SKM-1 treated with dmso at 0.1 percent for 144 hours (cell line): ENCODE data around the gene THAP3.
"Not testable (repeated sequence)": the region's sequence is repeated elsewhere in the genome, so short reads cannot be mapped to it uniquely, and the experiment has no call there.

Source experiments
- DNase-seq: peaks from one replicate; lab custom pipeline; 2025; ENCODE audit not compliant: unreplicated experiment; lab: John Stamatoyannopoulos, UW

Gene THAP3

DNA sequence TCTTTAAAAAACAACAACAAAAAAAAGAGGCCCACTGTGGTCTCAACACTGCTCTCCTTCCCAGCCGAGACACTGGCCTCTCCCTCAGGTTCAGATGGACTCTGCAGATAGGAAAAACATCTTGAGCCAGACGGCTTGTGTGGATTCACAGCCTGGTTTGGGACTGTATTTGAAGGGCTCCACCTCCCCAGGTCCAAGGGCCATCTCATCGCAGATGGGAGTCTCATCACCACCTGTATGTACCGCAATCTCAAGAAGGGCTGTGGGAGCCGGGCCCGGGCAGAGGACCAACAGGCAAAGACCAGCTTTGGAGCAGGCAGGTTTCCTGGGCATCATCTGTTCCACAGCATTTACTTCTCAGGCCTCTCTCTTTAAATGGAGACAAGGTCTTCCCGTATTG, 34.6 kb upstream of the THAP3 start:
- no peak for DNase-seq

- DNase-seq: no peak
Measured at GRCh38 chr1:6591222-6591621, 33.4 kb upstream of the THAP3 start.

GRCh38 chr1:6591644-6592043, 33.0 kb upstream of the THAP3 start:
- DNase-seq: no peak

- DNase-seq: no peak
Measured at GRCh38 chr1:6592441-6592840, 32.2 kb upstream of the THAP3 start.

DNA sequence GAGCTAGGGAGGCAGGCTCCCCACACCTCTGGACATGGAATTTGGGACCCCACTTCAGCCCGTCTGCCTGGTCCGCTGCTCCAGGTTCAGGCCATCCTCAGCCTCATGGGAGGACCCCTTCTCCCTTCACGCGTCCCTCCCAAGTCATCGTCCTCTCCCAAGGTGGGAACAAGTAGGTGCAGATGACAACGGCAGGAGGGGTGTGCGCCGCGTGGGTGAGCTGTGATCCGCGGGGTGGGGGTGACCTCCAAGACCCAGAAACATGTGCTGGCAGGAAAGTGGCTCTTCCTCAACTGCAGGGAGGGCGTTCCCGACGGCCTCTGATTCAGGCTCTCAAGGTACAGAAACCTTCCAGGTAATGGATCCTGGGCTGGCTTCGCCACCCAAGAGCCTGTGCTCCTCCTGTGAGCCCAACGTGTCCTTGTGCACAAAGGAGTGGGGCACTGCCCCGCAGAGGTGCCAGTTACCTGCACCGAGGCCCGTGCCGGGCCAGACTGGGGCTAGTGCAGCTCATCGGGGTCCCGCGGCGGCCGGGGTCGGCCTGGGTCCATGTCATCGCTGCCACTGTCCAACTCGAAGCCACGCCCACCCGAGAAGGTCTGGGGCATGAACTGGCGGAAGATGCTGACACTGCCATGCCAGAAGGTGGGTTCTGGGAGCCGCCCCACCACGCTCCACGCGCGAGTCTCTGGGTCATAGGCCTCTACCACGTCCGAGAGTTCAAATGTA, 31.6 kb upstream of the THAP3 start:
- no peak for DNase-seq

GRCh38 chr1:6593810-6594209, 30.9 kb upstream of the THAP3 start:
- DNase-seq: no peak

- DNase-seq: no peak
Measured at GRCh38 chr1:6594977-6595740, 29.5 kb upstream of the THAP3 start.

DNA sequence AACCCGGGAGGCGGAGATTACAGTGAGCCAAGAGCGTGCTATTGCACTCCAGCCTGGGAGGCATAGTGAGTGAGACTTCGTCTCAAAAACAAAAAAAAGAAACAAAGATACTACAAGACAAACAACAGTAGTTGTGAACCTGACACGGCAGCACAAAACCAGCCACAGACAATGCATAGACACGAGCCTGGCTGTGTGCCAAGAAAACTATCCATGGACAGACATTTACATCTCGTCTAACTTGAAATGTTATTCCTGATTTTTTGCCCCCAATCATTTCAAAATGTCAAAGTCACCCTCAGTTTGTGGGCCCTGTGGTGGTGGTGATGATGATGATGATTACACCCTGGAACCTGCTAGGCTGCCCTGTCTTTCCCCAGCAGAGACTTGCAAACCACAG, 28.3 kb upstream of the THAP3 start:
- no peak for DNase-seq

DNA sequence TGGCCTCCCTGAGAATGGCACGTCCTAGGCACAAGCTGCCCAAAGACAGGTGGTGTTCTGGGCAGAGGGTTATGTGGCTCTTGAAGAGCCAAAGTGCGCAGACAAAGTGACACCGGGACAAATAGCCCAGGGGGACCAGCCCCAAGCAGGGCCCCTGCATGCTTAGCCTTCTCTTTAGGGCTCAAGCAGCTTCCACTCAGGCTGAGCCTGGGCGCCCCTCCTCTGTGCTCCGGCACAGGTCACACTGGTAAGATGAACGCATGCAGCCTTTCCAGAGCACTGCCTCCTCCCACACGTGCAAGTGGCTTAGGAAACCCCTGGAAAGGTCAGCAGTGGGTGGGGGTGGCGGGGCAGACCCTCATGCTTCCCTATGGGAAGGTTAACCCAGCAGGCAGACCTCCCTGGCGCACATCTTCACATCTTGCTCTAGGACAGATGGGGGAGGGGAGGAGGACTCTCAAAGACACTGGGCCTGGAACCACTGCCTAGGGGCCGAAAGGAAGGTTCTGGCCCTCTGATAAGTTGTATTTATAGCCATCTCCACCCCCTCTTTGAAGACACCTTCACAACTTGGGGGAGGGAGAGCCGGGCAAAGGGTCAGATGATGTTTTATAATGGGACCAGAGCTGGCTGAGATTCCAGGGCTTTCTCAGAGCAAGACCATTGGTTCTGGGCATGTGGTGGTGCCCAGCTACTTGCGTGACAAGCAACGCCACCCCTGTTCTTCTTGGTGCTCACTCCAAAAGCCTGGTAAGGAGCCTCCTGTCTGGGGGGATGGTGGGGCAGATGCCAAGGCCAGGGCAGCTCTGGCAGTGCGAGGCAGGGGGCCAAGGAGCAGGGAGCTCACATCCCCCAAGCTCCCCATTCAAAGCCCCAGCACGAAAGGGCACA, 27.5 kb upstream of the THAP3 start:
- DNase-seq: no peak

- no peak for DNase-seq
Measured at GRCh38 chr1:6597777-6598131, 26.9 kb upstream of the THAP3 start.

GRCh38 chr1:6599141-6599975, 25.3 kb upstream of the THAP3 start:
- DNase-seq: peak; percentile 86

DNA sequence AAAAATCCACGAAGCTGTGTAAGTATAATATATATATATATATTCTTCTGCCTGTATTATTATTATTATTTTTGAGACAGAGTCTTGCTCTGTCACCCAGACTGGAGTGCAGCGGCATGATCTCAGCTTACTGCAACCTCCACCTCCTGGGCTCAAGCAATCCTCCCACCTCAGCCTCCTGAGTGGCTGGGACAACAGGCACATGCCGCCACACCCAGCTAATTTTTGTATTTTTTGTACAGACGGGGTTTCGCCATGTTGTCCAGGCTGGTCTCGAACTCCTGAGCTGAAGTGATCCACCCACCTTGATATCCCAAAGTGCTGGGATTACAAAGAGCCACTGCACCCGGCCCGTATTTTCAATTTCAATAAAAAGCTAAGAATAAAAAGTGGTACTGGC, 24.7 kb upstream of the THAP3 start:
- DNase-seq: not testable (repeated sequence)

GRCh38 chr1:6600410-6601048, 24.1 kb upstream of the THAP3 start:
- no peak for DNase-seq

DNA sequence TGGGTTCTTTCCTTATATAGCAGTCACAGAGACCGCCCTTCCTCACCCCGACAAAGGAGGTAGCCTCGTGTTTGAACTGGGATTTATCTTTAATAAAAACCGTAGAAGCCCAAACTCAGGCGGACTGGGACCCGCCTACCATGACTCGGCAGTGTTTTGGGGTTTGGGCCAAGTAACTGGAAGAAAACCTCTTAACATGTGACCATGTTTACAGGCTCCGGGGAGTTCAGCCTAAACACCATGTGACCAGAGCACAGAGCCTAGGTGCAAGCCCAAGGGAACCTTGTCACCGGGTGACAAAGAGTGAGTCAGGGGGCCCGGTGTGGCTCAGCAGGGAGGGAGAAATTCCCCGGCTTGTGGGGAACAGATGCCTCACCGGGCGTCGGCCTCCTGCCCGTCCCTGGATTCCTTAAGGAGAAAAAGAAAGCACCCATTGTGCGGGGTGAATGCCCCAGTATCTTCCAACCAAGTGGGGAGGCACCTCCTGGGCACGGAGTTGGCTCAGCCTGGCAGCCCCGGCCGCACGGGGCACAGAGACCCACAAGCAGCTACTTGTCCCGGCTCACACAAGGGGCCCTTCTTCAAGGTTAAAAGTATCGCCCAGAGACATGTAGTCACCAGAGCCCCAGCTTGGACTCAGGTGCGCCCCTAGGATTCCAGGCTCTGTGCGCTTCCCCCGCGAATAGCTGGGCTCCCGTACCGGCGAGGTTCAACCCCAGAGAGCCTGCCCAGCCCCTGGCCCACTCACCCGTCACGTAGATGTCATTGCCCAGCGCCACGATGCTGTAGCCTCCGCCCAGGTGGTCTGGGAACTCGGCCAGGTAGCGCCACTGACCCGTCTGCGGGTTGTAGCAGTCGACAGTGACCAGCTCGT, 23.4 kb upstream of the THAP3 start:
- DNase-seq: peak; percentile 71

DNA sequence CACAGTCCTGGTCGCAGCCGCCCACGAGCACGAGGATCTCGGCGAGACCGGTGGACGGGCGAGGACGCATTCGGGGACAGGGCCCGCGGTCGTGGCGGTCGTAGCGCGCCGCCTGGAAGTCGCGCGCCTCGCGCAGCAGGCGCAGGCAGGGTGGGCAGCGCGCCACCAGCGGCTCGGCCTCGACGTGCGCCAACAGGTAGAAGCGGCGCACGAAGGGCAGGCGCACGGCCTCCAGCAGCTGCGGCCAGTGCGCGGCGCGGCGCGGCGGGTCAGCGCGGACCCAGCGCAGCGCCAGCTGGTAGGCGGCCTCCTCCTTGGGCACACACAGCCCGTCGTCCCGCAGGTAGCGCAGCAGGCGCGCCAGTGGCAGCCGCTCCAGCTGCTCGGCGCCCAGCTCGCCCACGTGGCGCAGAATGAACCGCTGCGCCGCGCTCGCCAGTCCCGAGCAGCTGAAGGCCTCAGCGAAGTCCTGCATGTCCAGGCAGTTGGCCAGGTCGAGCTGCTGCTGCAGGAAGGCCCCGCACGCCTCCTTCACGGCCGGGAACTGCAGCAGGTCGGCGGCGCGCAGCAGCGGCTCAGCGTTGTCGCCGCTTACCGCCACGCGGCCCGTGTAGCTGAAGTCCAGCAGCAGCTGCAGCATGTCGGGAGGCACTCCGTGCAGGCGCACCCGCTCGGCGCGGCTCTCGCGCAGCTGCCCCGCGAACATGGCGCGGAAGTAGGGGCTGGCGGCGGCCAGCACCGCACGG, 22.6 kb upstream of the THAP3 start:
- no peak for DNase-seq

- peak; percentile 78 for DNase-seq
Measured at GRCh38 chr1:6602669-6603237, 21.9 kb upstream of the THAP3 start, which contains the start of gene KLHL21. KLHL21 (minus strand) TSS chr1:6602869; CDS start chr1:6602817, 52 bp downstream.

DNA sequence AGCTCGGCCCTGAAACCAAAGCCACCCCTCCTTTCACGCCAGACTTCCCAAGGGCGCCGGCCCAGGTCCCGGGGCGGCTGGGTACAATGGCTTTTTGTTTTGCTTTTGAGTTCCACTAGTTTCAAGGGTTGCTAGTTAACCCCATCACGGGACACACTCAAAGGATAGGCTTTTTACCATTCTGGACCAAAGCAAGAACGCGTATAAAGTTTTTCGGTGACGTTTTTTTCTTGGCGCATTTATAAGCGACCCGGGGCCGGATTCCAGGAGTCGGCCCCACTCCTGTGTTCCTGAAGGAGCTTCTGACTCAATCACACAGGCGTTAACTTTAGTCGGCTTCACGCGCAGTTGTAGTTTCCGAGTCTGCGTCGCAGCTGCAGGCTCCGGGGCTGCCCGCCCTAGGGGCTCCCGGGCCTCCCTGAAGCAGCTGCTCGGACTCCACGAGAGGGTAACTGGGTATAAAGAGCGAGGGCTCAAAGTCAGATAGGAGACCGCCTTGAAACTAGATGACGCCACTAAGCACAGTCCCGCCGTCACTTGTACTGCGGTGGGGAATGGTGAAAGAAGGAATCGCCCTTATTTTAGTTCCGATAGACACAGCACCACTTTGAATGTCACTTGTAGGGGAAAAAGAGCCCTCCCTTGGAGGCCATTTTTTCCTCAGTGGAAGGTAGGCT, 21.3 kb upstream of the THAP3 start:
- no peak for DNase-seq
